Suprapubic skin (tissue), 4 donors: ENCODE results near the gene C3orf52. TPM values are rescaled to one million over a fixed set of nuclear protein-coding genes. Genes with fewer than 3 reads are reported as not detected.

ENCODE experiments used
- DNase-seq, 2 donors: peaks; one replicate each; pipeline ENCODE4 v3.0.0-alpha.2; 2019; ENCODE audit warnings: low spot score in 2 of 2
- H3K27ac ChIP-seq: fragments of 200-600 bp; sonication (generic); one replicate; pipeline ENCODE4 v1.5.1; 2019
- H3K27me3 ChIP-seq: fragments of 200-600 bp; sonication (generic); one replicate; pipeline ENCODE4 v1.5.1; 2019
- H3K36me3 ChIP-seq: fragments of 200-600 bp; sonication (generic); one replicate; pipeline ENCODE4 v1.5.1; 2019
- H3K4me1 ChIP-seq: fragments of 200-600 bp; sonication (generic); one replicate; pipeline ENCODE4 v1.5.1; 2019
- H3K4me3 ChIP-seq: fragments of 200-600 bp; sonication (generic); one replicate; pipeline ENCODE4 v1.5.1; 2019; ENCODE audit warnings: mild to moderate bottlenecking
- H3K9me3 ChIP-seq: fragments of 200-600 bp; sonication (generic); one replicate; pipeline ENCODE4 v1.5.1; 2019
- CTCF ChIP-seq, 2 donors: fragments of 200-600 bp in 1 of 2; fragments of 450-650 bp in 1 of 2; sonication (generic) in 1 of 2; IDR thresholded peaks; one replicate each; pipeline ENCODE4 v1.5.1; 2016 to 2019; ENCODE audit warnings: antibody characterized with exemption in 2 of 2, mild to moderate bottlenecking in 1 of 2, moderate library complexity in 1 of 2
- EP300 ChIP-seq: sonication (generic); formaldehyde crosslinking; IDR thresholded peaks from one replicate; pipeline ENCODE4 v1.6.1; 2017; ENCODE audit warnings: antibody characterized with exemption
- POLR2A ChIP-seq, 2 donors: fragments of 450-650 bp; IDR thresholded peaks; one replicate each; pipeline ENCODE4 v1.6.1; 2017; ENCODE audit warnings: antibody characterized with exemption in 2 of 2, mild to moderate bottlenecking in 2 of 2, moderate library complexity in 2 of 2
- POLR2AphosphoS5 ChIP-seq, 3 donors: sonication (generic); formaldehyde crosslinking; IDR thresholded peaks; one replicate each; pipeline ENCODE4 v1.6.1; 2017; ENCODE audit warnings: antibody characterized with exemption in 3 of 3
- WGBS: methylation state at CpG from one replicate; pipeline ENCODE4 v1.1.5; 2018; 5-methylcytosine and 5-hydroxymethylcytosine counted together
- total RNA-seq, 4 donors: library from RNA; depleted of rRNA; stranded (reverse); fragments of >200 nt; gene quantifications; one replicate each; pipeline ENCODE4 v1.1.0, GENCODE V29; 2016

C3orf52 gene
- total RNA-seq, 4 donors from 2014 or later: 78.8 to 183 (median 96.7) TPM

DNA sequence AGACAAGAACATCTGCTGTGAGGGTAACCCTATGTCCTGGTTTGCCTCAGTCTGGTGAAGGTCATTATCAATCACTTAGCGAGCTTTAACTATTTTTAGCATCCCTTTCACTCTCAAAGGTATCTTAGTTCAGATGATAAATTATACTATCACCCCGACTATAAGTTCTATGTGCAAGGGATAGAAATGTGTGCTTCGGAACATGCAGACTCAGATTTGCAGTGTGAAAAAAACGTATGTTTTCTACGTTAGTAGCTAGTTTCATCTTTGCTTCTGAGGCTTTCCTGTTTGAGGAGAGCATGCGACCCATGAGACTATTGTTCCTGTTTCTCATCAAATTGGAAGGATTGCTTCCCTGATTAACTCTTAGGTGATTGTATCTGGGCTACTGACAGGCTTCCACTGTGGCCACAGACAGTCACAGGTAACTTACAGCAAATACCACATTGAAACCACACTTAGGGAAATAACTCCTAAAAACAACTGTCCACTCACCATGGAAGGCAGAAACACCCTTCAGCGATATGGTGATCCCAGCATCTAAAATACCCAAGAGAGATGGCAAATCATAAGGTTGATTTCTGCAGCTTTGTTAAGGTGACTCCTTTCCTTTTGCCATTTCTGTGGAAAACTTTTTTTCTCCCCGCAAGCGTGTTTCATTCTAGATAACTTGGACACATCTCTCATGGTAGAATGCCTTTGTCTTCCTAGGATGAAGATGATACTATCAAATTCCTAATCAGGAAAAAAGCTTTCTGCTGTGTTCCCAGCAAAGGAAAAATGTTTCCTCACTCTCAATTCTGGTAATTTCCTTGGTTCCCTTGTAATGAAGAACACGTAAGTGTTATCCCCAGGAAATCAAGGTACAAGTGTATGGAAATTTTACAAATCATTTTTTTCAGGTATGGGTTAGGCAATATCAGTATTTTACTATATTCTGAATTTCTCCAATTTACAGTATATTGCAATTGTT is 41.6 kb downstream of the C3orf52 start:
- Histone ChIP-seq H3K27me3 (no peaks in the 10 kb centered on the region), H3K27ac (no peak overlapping the region), H3K9me3 (no peaks in the 10 kb centered on the region), H3K4me1 (peaks cover 21% of the 10 kb centered on the region), H3K4me3 (no peak overlapping the region), H3K36me3 (no peaks in the 10 kb centered on the region)
- WGBS: 75% methylated on average over 10 of the region's 10 CpGs
- TF ChIP-seq EP300 (no peak), POLR2A (IDR thresholded peaks at IDR 0.05) (no peak), CTCF (IDR thresholded peaks at IDR 0.05) (no peak), POLR2AphosphoS5 (IDR thresholded peaks at IDR 0.05) (no peak)
- no peak for DNase-seq

DNA sequence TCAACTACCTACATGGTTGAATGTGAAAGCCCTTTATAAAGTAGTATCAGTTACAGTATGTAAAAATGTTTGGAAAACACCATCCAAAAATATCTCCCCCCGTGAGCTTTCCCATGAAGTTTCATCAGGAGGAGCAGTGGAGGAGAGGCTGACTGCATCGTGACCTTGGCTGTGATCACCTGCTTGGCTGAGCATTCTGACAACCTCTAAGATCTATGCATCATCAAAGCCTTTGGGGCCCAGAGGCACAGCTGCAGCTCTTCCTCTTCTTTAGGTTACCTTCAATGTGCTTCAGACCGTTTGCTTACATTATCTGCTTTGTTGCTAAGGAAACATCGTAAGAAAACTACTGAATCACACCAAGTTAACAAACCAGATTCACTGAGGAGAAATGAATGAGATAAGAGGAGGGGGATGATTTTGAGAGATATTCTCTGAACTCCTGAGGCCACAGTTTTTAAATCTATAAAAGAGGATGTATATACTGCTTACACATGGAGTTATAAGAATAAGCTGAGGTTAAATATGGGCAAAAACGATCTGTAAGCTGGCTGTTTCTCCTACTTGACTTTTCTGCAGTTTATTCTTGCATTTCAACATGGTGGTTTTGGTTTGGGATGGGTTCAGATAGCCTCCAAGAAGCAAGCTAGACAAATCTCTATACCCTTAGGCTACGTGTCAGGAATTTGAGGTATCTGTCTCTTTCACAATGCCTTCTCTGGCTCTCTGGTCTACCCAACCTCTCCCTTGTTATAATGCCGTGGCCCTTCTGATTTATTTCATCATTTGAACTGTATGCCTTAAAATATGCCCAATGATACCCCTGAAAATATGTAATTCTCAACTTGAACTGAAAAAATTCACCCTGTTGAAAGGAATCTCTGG is 42.9 kb downstream of the C3orf52 start:
- Histone ChIP-seq H3K27ac (no peak overlapping the region), H3K36me3 (no peaks in the 10 kb centered on the region), H3K27me3 (no peaks in the 10 kb centered on the region), H3K9me3 (no peaks in the 10 kb centered on the region), H3K4me1 (peaks cover 21% of the 10 kb centered on the region), H3K4me3 (no peak overlapping the region)
- 54% methylated on average over 7 of the region's 7 CpGs for WGBS
- DNase-seq: no peak
- TF ChIP-seq CTCF (IDR thresholded peaks at IDR 0.05) (no peak), POLR2A (IDR thresholded peaks at IDR 0.05) (no peak), POLR2AphosphoS5 (IDR thresholded peaks at IDR 0.05) (no peak), EP300 (no peak)

DNA sequence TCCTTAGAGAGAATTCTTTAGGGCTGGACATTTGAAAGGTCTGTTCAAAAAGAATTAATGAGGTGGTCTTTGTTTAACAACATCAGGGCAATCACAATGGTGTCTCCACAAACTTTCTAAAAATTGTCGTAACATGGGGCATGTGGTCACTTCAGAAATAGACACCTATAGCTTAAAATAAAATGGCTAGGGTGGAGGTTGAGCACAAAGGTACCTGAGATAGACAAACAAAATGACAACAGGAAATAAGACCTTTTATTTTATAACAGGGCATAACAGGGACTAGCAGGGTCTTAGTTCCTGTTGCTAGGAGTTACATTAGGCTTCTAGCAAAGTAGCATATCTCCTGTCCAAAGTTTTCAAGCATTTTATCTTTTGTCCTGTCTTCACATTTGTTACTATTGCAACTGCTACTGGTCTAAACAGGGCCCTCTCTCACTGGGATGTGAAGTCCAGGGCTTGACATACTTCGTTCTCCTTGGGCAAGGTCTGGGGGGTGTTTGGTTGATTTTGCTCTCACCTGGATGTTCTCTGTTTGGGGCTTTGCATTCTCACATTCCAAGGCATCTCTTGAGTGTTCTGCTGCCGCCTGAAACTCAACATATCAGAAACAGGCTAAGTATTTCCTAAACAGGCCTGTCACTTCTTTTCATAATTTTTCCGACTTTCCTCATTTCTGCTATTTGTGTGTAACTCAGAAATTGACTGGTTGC is 43.9 kb downstream of the C3orf52 start:
- H3K4me1 ChIP-seq: peaks cover 21% of the 10 kb centered on the region
- DNase-seq: no peak
- H3K27ac ChIP-seq: no peak overlapping the region
- 91% methylated on average over 4 of the region's 4 CpGs for WGBS
- H3K4me3 ChIP-seq: no peak overlapping the region
- H3K27me3 ChIP-seq: no peaks in the 10 kb centered on the region
- no peak for TF ChIP-seq CTCF (IDR thresholded peaks at IDR 0.05)
- H3K36me3 ChIP-seq: no peaks in the 10 kb centered on the region
- no peaks in the 10 kb centered on the region for H3K9me3 ChIP-seq

- Histone ChIP-seq H3K27me3 (no peaks in the 10 kb centered on the region), H3K27ac (no peak overlapping the region), H3K9me3 (no peaks in the 10 kb centered on the region), H3K36me3 (no peaks in the 10 kb centered on the region), H3K4me1 (peaks cover 21% of the 10 kb centered on the region), H3K4me3 (no peak overlapping the region)
- no peak for DNase-seq
- no peak for TF ChIP-seq POLR2A (IDR thresholded peaks at IDR 0.05)
- TF ChIP-seq POLR2AphosphoS5 (IDR thresholded peaks at IDR 0.05): no peak
- TF ChIP-seq EP300: no peak
- TF ChIP-seq CTCF (IDR thresholded peaks at IDR 0.05): no peak
- WGBS: 72% methylated on average over 3 of the region's 3 CpGs
Measured at GRCh38 chr3:112130638-112130993, 44.4 kb downstream of the C3orf52 start.
